Measurements from ENCODE around the gene DRAP1.

GRCh38 chr11:65917077-65917433 lies 2.2 kb upstream of the DRAP1 start:
- no peak for TF ChIP-seq CTCF (IDR thresholded peaks at IDR 0.05)
- no peak for TF ChIP-seq POLR2A (IDR thresholded peaks at IDR 0.05)
